Smooth muscle cell (in vitro differentiated cells): ENCODE results near the gene FXYD4. TPM values are rescaled to one million over a fixed set of nuclear protein-coding genes. Genes with fewer than 3 reads are reported as not detected.

ENCODE experiments used
- DNase-seq: peaks from one replicate; lab custom pipeline; 2025; ENCODE audit not compliant: unreplicated experiment; lab: John Stamatoyannopoulos, UW
- H2AFZ ChIP-seq: fragments of 200-600 bp; sonication (generic); 2 replicates; pipeline ENCODE4 v1.6.0; 2016; ENCODE audit warnings: antibody characterized with exemption, low read depth, mild to moderate bottlenecking
- H3F3A ChIP-seq: fragments of 200-600 bp; sonication (generic); 2 replicates; pipeline ENCODE4 v1.6.0; 2017; ENCODE audit warnings: antibody characterized with exemption, low read depth
- H3K27ac ChIP-seq: fragments of 200-600 bp; sonication (generic); 2 replicates; pipeline ENCODE4 v1.5.1; 2016; ENCODE audit warnings: low read depth, mild to moderate bottlenecking
- H3K27me3 ChIP-seq: fragments of 200-600 bp; sonication (generic); 2 replicates; pipeline ENCODE4 v1.6.1; 2016; ENCODE audit warnings: low read depth, mild to moderate bottlenecking
- H3K36me3 ChIP-seq: fragments of 200-600 bp; sonication (generic); 2 replicates; pipeline ENCODE4 v1.5.1; 2016; ENCODE audit warnings: low read depth
- H3K4me1 ChIP-seq: fragments of 200-600 bp; sonication (generic); 2 replicates; pipeline ENCODE4 v1.5.1; 2016; ENCODE audit warnings: low read depth
- H3K4me2 ChIP-seq: fragments of 200-600 bp; sonication (generic); 2 replicates; pipeline ENCODE4 v1.6.0; 2016; ENCODE audit warnings: mild to moderate bottlenecking
- H3K4me3 ChIP-seq: fragments of 200-600 bp; sonication (generic); 2 replicates; pipeline ENCODE4 v1.5.1; 2016; ENCODE audit warnings: mild to moderate bottlenecking
- H3K79me2 ChIP-seq: fragments of 200-600 bp; sonication (generic); 2 replicates; pipeline ENCODE4 v1.6.0; 2016; ENCODE audit warnings: low read depth, mild to moderate bottlenecking
- H3K9ac ChIP-seq: fragments of 200-600 bp; sonication (generic); 2 replicates; pipeline ENCODE4 v1.6.0; 2016; ENCODE audit warnings: low read depth
- H3K9me3 ChIP-seq: fragments of 200-600 bp; sonication (generic); replicated peaks from 2 replicates; pipeline ENCODE4 v1.5.1; 2016; ENCODE audit warnings: low read depth
- H4K20me1 ChIP-seq: fragments of 200-600 bp; sonication (generic); 2 replicates; pipeline ENCODE4 v1.6.0; 2016; ENCODE audit warnings: low read depth
- CTCF ChIP-seq: fragments of 200-600 bp; sonication (generic); IDR thresholded peaks from 2 replicates; pipeline ENCODE4 v1.5.1; 2017; ENCODE audit warnings: borderline replicate concordance, mild to moderate bottlenecking, antibody characterized with exemption; ENCODE audit not compliant: insufficient read depth, poor library complexity, severe bottlenecking
- WGBS: methylation state at CpG from one replicate; pipeline ENCODE4 v1.1.7; 2016; ENCODE audit warnings: low lambda C conversion rate; 5-methylcytosine and 5-hydroxymethylcytosine counted together
- polyA plus RNA-seq: library from polyadenylated mRNA; unstranded; fragments of >200 nt; fragmentation: Nextera tagmentation; extraction: Ambion mirVana; gene quantifications from 2 replicates; pipeline ENCODE4 v1.2.1, GENCODE V29; 2016
- total RNA-seq: library from RNA; depleted of rRNA; stranded (reverse); fragments of >200 nt; gene quantifications from 2 replicates; pipeline ENCODE4 v1.2.3, GENCODE V29; 2014

FXYD4 gene
- total and polyA plus RNA-seq, 2 experiments from 2014 or later, result not detected

GRCh38 chr10:43350686-43351085 is 20.8 kb upstream of the FXYD4 start:
- peaks cover 4% of the 10 kb centered on the region for H3F3A ChIP-seq
- peaks cover 7% of the 10 kb centered on the region for H3K4me1 ChIP-seq
- no peak overlapping the region for H3K9ac ChIP-seq
- no peaks in the 10 kb centered on the region for H4K20me1 ChIP-seq
- no peaks in the 10 kb centered on the region for H3K9me3 ChIP-seq
- H3K27me3 ChIP-seq, result no peaks in the 10 kb centered on the region
- H3K4me3 ChIP-seq, result no peak overlapping the region
- no peaks in the 10 kb centered on the region for H3K36me3 ChIP-seq
- DNase-seq, result no peak
- WGBS, result 97% methylated on average over 34 of the region's 34 CpGs
- no peak for TF ChIP-seq CTCF
- H3K79me2 ChIP-seq, result no peaks in the 10 kb centered on the region
- H3K4me2 ChIP-seq, result no peak overlapping the region
- H3K27ac ChIP-seq, result no peak overlapping the region
- no peak overlapping the region for H2AFZ ChIP-seq

- Histone ChIP-seq H3K9me3 (no peaks in the 10 kb centered on the region), H3K27ac (no peak overlapping the region), H3F3A (peaks cover 4% of the 10 kb centered on the region), H3K4me3 (no peak overlapping the region), H2AFZ (no peak overlapping the region), H3K27me3 (no peaks in the 10 kb centered on the region), H3K79me2 (no peaks in the 10 kb centered on the region), H4K20me1 (no peaks in the 10 kb centered on the region), H3K4me1 (peaks cover 7% of the 10 kb centered on the region), H3K9ac (no peak overlapping the region), H3K36me3 (no peaks in the 10 kb centered on the region), H3K4me2 (no peak overlapping the region)
- WGBS, result 93% methylated on average over 5 of the region's 14 CpGs
- TF ChIP-seq CTCF, result no peak
- DNase-seq, result no peak
These were observed 20.1 kb upstream of the FXYD4 start for GRCh38 chr10:43351301-43351700.

GRCh38 chr10:43352951-43353350 is 18.5 kb upstream of the FXYD4 start:
- no peaks in the 10 kb centered on the region for H3K36me3 ChIP-seq
- no peak overlapping the region for H2AFZ ChIP-seq
- H3K9me3 ChIP-seq, result no peaks in the 10 kb centered on the region
- peaks cover 7% of the 10 kb centered on the region for H3K4me1 ChIP-seq
- no peaks in the 10 kb centered on the region for H4K20me1 ChIP-seq
- no peak for TF ChIP-seq CTCF
- no peak overlapping the region for H3K27ac ChIP-seq
- peaks cover 4% of the 10 kb centered on the region for H3F3A ChIP-seq
- H3K79me2 ChIP-seq, result no peaks in the 10 kb centered on the region
- no peak overlapping the region for H3K9ac ChIP-seq
- 70% methylated on average over 7 of the region's 7 CpGs for WGBS
- no peaks in the 10 kb centered on the region for H3K27me3 ChIP-seq
- H3K4me2 ChIP-seq, result no peak overlapping the region
- no peak overlapping the region for H3K4me3 ChIP-seq
- DNase-seq, result no peak

GRCh38 chr10:43353495-43354329 is 17.7 kb upstream of the FXYD4 start:
- DNase-seq, result no peak
- Histone ChIP-seq H2AFZ (no peak overlapping the region), H3K79me2 (no peaks in the 10 kb centered on the region), H3K4me3 (no peak overlapping the region), H3K27ac (no peak overlapping the region), H3K9ac (no peak overlapping the region), H4K20me1 (no peaks in the 10 kb centered on the region), H3K27me3 (no peaks in the 10 kb centered on the region), H3K4me1 (peaks cover 7% of the 10 kb centered on the region), H3K36me3 (no peaks in the 10 kb centered on the region), H3K9me3 (no peaks in the 10 kb centered on the region), H3K4me2 (no peak overlapping the region), H3F3A (peaks cover 4% of the 10 kb centered on the region)
- WGBS, result 71% methylated on average over 3 of the region's 3 CpGs
- TF ChIP-seq CTCF, result no peak
